Measurements from ENCODE around the gene COLEC12. TPM values are rescaled to one million over a fixed set of nuclear protein-coding genes. Genes with fewer than 3 reads are reported as not detected.

COLEC12 gene
- total and polyA plus RNA-seq, 10 of the 15 experiments (the other 5 are each of a cell fraction or from before 2014, with no cell fraction given) = 0.04 to 0.05 TPM; not detected in 8

DNA sequence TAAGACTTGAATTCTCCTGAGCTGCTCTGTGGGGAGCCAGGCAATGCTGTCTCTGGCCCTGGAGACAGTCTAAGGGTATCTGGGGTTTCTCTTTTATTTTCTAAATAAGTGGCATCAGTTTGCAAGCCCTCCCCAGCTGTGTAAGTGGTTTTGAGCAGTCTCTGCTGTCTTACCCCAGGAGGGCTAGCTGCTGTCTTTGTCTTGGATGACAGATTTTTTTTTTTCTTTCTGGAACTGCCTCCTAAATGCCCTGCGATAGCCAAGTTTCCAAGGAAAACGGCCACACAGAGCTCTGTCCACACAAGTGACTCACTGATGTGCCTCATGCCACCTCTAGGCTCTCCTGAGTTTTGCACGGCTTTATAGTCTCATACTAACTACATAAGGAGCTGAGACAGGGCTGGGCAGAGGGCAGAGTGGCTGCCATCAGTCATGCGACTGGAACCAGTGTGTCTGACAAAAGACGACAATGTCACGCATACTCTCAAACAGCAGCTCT lies 195.4 kb downstream of the COLEC12 start:
- Histone ChIP-seq H3K4me1 (ENCODE audit: control insufficient read depth, insufficient read depth, low read length) (no peaks in the 10 kb centered on the region), H3K9ac (ENCODE audit: control insufficient read depth, insufficient read depth, low read length) (no peak overlapping the region), H3K4me3 (no peak overlapping the region), H3K27me3 (replicated peaks in 1 of 2; ENCODE audit: control insufficient read depth in 2 of 2, insufficient read depth in 2 of 2, low read length in 1 of 2) (no peaks in the 10 kb centered on the region), H2AFZ (ENCODE audit: control insufficient read depth, low read depth, low read length) (no peak overlapping the region), H3K79me2 (ENCODE audit: control insufficient read depth, insufficient read depth, low read length) (no peaks in the 10 kb centered on the region), H3K27ac (ENCODE audit: control insufficient read depth, insufficient read depth) (no peak overlapping the region), H3K4me2 (ENCODE audit: control insufficient read depth, insufficient read depth) (no peak overlapping the region), H3K9me3 (replicated peaks; ENCODE audit: control insufficient read depth, insufficient read depth, low read length) (no peaks in the 10 kb centered on the region), H3K36me3 (ENCODE audit: control insufficient read depth in 2 of 2, insufficient read depth in 2 of 2, low read length in 1 of 2) (no peaks in the 10 kb centered on the region), H4K20me1 (ENCODE audit: control insufficient read depth, insufficient read depth) (no peaks in the 10 kb centered on the region)
- ChIA-PET POLR2A (no interaction called here), SMC1A (ENCODE audit: uncharacterized antibody, unreplicated experiment) (no interaction called here), RAD21 (ENCODE audit: unreplicated experiment) (no interaction called here), CTCF (interaction anchor here (1.0 kb wide), 1 partner anchor 537 kb away, joined by 3 read pairs; no protein-coding TSS in a partner anchor)
- TF ChIP-seq ETV6 (conservative IDR thresholded peaks at IDR 0.05 in 1 of 2, IDR thresholded peaks at IDR 0.05 in 1 of 2; ENCODE audit: borderline replicate concordance in 1 of 2, low read depth in 1 of 2) (no peak), BRCA1 (IDR thresholded peaks at IDR 0.05; ENCODE audit: low read depth, low read length) (no peak)
- TF ChIP-seq, protein P1, sequence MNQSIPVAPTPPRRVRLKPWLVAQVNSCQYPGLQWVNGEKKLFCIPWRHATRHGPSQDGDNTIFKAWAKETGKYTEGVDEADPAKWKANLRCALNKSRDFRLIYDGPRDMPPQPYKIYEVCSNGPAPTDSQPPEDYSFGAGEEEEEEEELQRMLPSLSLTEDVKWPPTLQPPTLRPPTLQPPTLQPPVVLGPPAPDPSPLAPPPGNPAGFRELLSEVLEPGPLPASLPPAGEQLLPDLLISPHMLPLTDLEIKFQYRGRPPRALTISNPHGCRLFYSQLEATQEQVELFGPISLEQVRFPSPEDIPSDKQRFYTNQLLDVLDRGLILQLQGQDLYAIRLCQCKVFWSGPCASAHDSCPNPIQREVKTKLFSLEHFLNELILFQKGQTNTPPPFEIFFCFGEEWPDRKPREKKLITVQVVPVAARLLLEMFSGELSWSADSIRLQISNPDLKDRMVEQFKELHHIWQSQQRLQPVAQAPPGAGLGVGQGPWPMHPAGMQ (IDR thresholded peaks at IDR 0.05; ENCODE audit: borderline replicate concordance) = no peak
- in situ Hi-C loops (cut with MboI) (no loop called here), intact Hi-C loops (cut with micrococcal nuclease; ENCODE audit: unreplicated experiment) (no loop called here)
- 50% methylated on average over 6 of the region's 6 CpGs for WGBS (ENCODE audit: insufficient coverage, insufficient replicate concordance, low lambda C conversion rate, missing lambda C conversion rate)
- DNase-seq (ENCODE audit: low read depth, low spot score) (no peak), FAIRE-seq (no peak), ATAC-seq (no peak)
- BruUV-seq (replicated peaks) = no TSS peak

DNA sequence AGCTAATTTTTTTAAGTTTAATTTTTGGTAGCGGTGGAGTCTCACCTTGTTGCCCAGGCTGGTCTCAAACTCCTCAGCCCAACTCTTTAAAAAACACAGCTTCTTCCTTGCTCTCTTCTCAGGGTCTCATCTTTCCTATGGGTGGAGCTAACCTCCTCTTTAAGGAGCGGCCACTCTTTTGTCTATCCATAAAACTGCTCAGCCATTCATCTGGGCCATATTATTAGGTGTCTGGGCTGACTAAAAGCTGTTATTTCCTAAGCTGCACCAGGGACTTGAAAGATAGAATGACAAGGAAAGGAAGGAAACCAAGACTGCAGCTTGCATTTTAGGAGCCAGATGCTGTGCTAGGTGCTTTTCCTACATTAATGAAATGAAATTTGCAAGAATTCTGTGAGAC lies 196.9 kb downstream of the COLEC12 start:
- RAD21 ChIA-PET (ENCODE audit: unreplicated experiment) = no interaction called here
- 32% methylated on average over 2 of the region's 2 CpGs for WGBS (ENCODE audit: insufficient coverage, insufficient replicate concordance, low lambda C conversion rate, missing lambda C conversion rate)
- no peaks in the 10 kb centered on the region for H3K4me1 ChIP-seq (ENCODE audit: control insufficient read depth, insufficient read depth, low read length)
- in situ Hi-C loops (cut with MboI) (no loop called here), intact Hi-C loops (cut with micrococcal nuclease; ENCODE audit: unreplicated experiment) (no loop called here)
- CTCF ChIA-PET = no interaction called here
- no peaks in the 10 kb centered on the region for H3K36me3 ChIP-seq (ENCODE audit: control insufficient read depth in 2 of 2, insufficient read depth in 2 of 2, low read length in 1 of 2)
- no peak overlapping the region for H3K4me3 ChIP-seq
- H3K27ac ChIP-seq (ENCODE audit: control insufficient read depth, insufficient read depth) = no peak overlapping the region
- H3K27me3 ChIP-seq (replicated peaks in 1 of 2; ENCODE audit: control insufficient read depth in 2 of 2, insufficient read depth in 2 of 2, low read length in 1 of 2) = no peaks in the 10 kb centered on the region
- H3K9me3 ChIP-seq (replicated peaks; ENCODE audit: control insufficient read depth, insufficient read depth, low read length) = no peaks in the 10 kb centered on the region
- ATAC-seq (no peak), DNase-seq (ENCODE audit: low read depth, low spot score) (no peak), FAIRE-seq (no peak)
- TF ChIP-seq ZNF274 (IDR thresholded peaks at IDR 0.05; ENCODE audit: insufficient read depth, insufficient read length) (no peak), ZNF622 (IDR thresholded peaks at IDR 0.05) (no peak), TBL1XR1 (IDR thresholded peaks at IDR 0.05; ENCODE audit: low read depth, low read length) (no peak), HSF1 (IDR thresholded peaks at IDR 0.05; ENCODE audit: low read depth, low read length) (no peak)
- H4K20me1 ChIP-seq (ENCODE audit: control insufficient read depth, insufficient read depth) = no peaks in the 10 kb centered on the region
- no TSS peak for BruUV-seq (replicated peaks)
- SMC1A ChIA-PET (ENCODE audit: uncharacterized antibody, unreplicated experiment) = no interaction called here
- no peak overlapping the region for H3K4me2 ChIP-seq (ENCODE audit: control insufficient read depth, insufficient read depth)
- no peaks in the 10 kb centered on the region for H3K79me2 ChIP-seq (ENCODE audit: control insufficient read depth, insufficient read depth, low read length)
- POLR2A ChIA-PET = no interaction called here
- no peak overlapping the region for H2AFZ ChIP-seq (ENCODE audit: control insufficient read depth, low read depth, low read length)
- no peak overlapping the region for H3K9ac ChIP-seq (ENCODE audit: control insufficient read depth, insufficient read depth, low read length)

Measured in GM12878 (cell line).